ENCODE results near the gene SKIC3. TPM values are rescaled to one million over a fixed set of nuclear protein-coding genes. Genes with fewer than 3 reads are reported as not detected.

The SKIC3 gene
- total and polyA plus RNA-seq, 2 of the 13 experiments (the other 11 are each of a cell fraction or from before 2014, with no cell fraction given): 36.9 to 61.5 TPM

- TF ChIP-seq, protein P1, sequence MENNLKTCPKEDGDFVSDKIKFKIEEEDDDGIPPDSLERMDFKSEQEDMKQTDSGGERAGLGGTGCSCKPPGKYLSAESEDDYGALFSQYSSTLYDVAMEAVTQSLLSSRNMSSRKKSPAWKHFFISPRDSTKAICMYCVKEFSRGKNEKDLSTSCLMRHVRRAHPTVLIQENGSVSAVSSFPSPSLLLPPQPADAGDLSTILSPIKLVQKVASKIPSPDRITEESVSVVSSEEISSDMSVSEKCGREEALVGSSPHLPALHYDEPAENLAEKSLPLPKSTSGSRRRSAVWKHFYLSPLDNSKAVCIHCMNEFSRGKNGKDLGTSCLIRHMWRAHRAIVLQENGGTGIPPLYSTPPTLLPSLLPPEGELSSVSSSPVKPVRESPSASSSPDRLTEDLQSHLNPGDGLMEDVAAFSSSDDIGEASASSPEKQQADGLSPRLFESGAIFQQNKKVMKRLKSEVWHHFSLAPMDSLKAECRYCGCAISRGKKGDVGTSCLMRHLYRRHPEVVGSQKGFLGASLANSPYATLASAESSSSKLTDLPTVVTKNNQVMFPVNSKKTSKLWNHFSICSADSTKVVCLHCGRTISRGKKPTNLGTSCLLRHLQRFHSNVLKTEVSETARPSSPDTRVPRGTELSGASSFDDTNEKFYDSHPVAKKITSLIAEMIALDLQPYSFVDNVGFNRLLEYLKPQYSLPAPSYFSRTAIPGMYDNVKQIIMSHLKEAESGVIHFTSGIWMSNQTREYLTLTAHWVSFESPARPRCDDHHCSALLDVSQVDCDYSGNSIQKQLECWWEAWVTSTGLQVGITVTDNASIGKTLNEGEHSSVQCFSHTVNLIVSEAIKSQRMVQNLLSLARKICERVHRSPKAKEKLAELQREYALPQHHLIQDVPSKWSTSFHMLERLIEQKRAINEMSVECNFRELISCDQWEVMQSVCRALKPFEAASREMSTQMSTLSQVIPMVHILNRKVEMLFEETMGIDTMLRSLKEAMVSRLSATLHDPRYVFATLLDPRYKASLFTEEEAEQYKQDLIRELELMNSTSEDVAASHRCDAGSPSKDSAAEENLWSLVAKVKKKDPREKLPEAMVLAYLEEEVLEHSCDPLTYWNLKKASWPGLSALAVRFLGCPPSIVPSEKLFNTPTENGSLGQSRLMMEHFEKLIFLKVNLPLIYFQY (CRISPR knock-in tag; IDR thresholded peaks at IDR 0.05; ENCODE audit: borderline replicate concordance): no peak; the same call in 1 of the 2 replicates
- TF ChIP-seq CHD4 (IDR thresholded peaks at IDR 0.05; ENCODE audit: borderline replicate concordance, low read length) (no peak), PAF1 (CRISPR knock-in tag; IDR thresholded peaks at IDR 0.05) (no peak), TOE1 (CRISPR knock-in tag; IDR thresholded peaks at IDR 0.05) (no peak), ZNF543 (CRISPR knock-in tag; IDR thresholded peaks at IDR 0.05) (no peak), KLF9 (CRISPR knock-in tag; IDR thresholded peaks at IDR 0.05; ENCODE audit: low read depth) (no peak), HNRNPK (IDR thresholded peaks at IDR 0.05; ENCODE audit: low read depth, low read length, poor library complexity, severe bottlenecking) (no peak), YEATS2 (CRISPR knock-in tag; IDR thresholded peaks at IDR 0.05; ENCODE audit: borderline replicate concordance) (peak; percentile 87), ZNF280D (CRISPR knock-in tag; IDR thresholded peaks at IDR 0.05) (no peak), ASH2L (IDR thresholded peaks at IDR 0.05; ENCODE audit: insufficient read length, low read depth, low read length) (peak; percentile 96), PHF5A (CRISPR knock-in tag; IDR thresholded peaks at IDR 0.05; ENCODE audit: low read depth, unreplicated experiment) (no peak), ZBTB1 (CRISPR knock-in tag; IDR thresholded peaks at IDR 0.05; ENCODE audit: borderline replicate concordance) (no peak), ZNF619 (CRISPR knock-in tag; IDR thresholded peaks at IDR 0.05) (no peak; the same call in 1 of the 2 replicates), ZNF331 (CRISPR knock-in tag; IDR thresholded peaks at IDR 0.05) (peak; percentile 73; the same call in 1 of the 2 replicates), BCL3 (CRISPR knock-in tag; IDR thresholded peaks at IDR 0.05) (no peak), YEATS4 (CRISPR knock-in tag; IDR thresholded peaks at IDR 0.05; ENCODE audit: borderline replicate concordance) (peak; percentile 70; the same call in 1 of the 2 replicates), SRSF9 (IDR thresholded peaks at IDR 0.05; ENCODE audit: borderline replicate concordance, insufficient read depth, low read depth, low read length, poor library complexity, severe bottlenecking) (no peak)
- TF ChIP-seq, protein P2, sequence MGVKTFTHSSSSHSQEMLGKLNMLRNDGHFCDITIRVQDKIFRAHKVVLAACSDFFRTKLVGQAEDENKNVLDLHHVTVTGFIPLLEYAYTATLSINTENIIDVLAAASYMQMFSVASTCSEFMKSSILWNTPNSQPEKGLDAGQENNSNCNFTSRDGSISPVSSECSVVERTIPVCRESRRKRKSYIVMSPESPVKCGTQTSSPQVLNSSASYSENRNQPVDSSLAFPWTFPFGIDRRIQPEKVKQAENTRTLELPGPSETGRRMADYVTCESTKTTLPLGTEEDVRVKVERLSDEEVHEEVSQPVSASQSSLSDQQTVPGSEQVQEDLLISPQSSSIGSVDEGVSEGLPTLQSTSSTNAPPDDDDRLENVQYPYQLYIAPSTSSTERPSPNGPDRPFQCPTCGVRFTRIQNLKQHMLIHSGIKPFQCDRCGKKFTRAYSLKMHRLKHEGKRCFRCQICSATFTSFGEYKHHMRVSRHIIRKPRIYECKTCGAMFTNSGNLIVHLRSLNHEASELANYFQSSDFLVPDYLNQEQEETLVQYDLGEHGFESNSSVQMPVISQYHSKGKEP (CRISPR knock-in tag; IDR thresholded peaks at IDR 0.05): peak; percentile 48; the same call in 1 of the 2 replicates
Measured at GRCh38 chr5:95554647-95555548, at the start of gene SKIC3, which contains the start of gene ARSK (continued).
